Peyer's patch (tissue), 4 donors: Measurements from ENCODE around the gene NPB.

Experiments used
- POLR2A ChIP-seq, 2 donors: fragments of 450-650 bp; IDR thresholded peaks; one replicate each; pipeline ENCODE4 v1.5.1; 2017; ENCODE audit warnings: antibody characterized with exemption in 2 of 2, mild to moderate bottlenecking in 2 of 2, moderate library complexity in 2 of 2
- TF ChIP-seq, protein P1 (sequence below), 6 experiments: fragments of 450-650 bp in 4 of 6; fragments of 200-600 bp in 2 of 6; sonication (generic) in 1 of 6; IDR thresholded peaks; one replicate each; pipeline ENCODE4 v1.5.1; 2017 to 2019; ENCODE audit warnings: antibody characterized with exemption in 6 of 6, mild to moderate bottlenecking in 3 of 6, moderate library complexity in 1 of 6

DNA sequence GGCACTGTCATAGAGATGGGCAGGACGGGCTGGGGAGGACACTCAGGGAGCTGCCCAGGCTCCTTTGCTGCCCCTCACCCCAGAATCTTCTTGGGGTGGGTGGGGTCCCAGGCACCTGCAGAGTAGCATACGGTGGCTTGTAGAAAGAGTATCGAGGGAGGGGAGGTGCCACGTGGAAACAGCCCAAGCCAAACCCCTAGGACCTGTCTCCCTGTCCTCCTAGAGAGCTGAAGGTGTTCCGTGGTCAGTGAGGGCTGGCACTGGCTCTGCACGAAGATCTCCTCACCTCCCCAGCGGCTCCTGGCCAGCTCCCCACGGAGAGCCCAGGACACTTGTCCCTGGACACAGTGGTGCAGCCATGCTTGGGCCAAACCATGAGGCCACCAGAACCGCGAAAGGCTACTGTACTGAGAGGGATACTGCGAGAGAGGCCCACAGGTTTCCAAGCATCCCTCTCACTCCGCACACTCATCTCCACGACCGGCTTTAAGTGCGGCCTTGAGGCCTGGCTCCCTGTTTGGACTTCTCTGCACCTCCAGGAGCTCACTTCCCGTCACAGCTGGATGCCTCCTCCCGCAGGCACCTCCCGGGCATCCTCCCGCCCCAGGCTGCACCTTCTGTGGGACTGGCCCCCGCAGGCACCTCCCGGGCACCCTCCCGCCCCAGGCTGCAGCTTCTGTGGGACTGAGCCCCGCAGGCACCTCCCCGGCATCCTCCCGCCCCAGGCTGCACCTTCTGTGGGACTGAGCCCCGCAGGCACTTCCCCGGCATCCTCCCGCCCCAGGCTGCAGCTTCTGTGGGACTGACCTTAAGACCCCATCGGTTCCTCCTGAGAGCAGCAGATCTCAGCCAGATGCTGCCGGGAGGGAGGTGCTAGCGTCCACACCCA, 27.5 kb downstream of the NPB start:
- no peak for TF ChIP-seq POLR2A (IDR thresholded peaks at IDR 0.05)
- TF ChIP-seq, protein P1, sequence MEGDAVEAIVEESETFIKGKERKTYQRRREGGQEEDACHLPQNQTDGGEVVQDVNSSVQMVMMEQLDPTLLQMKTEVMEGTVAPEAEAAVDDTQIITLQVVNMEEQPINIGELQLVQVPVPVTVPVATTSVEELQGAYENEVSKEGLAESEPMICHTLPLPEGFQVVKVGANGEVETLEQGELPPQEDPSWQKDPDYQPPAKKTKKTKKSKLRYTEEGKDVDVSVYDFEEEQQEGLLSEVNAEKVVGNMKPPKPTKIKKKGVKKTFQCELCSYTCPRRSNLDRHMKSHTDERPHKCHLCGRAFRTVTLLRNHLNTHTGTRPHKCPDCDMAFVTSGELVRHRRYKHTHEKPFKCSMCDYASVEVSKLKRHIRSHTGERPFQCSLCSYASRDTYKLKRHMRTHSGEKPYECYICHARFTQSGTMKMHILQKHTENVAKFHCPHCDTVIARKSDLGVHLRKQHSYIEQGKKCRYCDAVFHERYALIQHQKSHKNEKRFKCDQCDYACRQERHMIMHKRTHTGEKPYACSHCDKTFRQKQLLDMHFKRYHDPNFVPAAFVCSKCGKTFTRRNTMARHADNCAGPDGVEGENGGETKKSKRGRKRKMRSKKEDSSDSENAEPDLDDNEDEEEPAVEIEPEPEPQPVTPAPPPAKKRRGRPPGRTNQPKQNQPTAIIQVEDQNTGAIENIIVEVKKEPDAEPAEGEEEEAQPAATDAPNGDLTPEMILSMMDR (IDR thresholded peaks at IDR 0.05), result no peak
